HPDE6-E6E7 (cell line): Measurements from ENCODE around the gene OASL.

ENCODE experiments used
- DNase-seq: peaks from one replicate; pipeline ENCODE4 v3.0.0; 2011; ENCODE audit warnings: missing footprints; ENCODE audit errors: extremely low spot score

OASL gene

DNA sequence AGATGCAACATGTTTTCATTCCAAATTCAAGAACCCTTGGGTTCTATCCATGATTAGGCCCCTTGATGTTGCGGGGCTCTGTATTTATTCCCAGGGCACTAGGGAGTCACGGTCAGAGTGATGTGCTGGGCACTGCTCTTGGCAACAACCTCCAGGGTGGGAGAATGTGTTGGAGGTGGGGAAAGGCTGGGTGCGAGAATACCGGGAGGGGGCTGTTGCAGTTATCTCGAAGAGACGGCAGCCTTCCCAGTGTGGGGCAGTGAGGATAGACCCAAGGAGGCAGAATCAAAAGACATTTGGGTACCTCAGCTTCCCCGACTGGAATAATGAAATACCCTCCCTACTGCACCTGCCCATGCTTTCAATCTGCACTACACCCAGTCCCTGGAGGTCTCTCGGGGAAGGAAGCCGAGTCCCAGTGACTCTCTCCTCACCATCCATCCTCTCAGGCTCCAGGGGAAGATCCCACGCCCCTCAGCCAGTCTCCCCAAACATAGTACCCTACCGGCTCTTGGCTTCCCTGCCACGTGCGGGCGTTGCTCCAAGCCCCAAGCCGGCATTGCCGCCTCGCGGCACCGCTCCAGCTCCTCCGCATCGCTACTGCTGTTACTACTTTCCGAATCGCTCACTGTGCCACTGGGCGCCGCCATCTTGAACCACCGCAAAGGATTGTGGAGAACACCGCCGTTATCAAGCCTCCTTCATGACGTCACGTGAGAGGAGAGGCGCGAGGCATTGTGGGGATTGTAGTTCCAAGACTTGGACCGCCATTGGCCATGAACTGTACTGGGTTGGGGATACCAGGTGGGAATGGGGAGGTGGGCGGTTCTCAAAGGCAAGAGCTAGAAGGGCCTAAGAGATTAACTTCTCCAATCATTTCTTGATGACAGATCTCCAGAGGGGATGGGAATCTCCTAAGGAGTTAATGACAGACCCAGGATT is 22.9 kb downstream of the OASL start, which contains the start of gene C12orf43:
Gene C12orf43 (minus strand): TSS at position 663 of the 942 bp plus-strand sequence. CDS start 13 bp downstream, at position 650.
- DNase-seq: peak; percentile 83

DNA sequence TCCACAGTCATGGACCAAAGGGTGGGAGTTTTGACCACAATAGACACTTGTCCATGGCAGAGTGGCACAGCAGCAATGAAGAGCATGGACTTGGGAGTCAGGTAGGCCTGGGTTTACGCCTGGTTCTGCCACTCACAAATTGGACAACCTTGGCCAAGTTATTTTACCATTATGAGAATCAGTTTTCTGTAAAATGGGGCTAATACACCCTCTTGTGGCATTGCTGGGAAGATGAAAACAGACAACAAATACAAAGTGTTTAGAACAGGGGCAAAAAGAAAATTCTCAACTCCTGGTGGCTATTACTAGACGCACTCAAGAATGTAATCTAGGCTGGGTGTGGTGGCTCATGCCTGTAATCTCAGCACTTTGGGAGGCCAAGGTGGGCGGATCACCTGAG is 25.3 kb downstream of the OASL start:
- DNase-seq: no peak

DNA sequence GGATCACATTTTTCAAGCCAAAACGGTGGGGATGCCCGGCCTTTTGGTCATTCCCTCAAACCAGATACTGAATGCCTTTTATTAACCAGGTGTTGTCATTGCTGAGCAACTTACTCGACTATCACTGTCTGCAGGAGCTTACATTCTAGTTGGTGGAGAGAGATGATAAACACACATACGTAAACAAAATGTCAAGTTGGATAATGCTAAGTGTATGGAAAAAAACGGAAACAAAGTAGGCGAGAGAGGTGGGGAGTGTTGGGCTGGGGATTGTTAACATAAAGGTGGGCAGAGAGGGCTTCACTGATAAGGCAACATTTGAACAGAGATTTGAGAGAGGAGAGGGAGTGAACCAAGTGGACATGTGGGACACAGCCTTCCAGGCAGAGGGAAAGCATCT is 27.2 kb downstream of the OASL start:
- no peak for DNase-seq

DNA sequence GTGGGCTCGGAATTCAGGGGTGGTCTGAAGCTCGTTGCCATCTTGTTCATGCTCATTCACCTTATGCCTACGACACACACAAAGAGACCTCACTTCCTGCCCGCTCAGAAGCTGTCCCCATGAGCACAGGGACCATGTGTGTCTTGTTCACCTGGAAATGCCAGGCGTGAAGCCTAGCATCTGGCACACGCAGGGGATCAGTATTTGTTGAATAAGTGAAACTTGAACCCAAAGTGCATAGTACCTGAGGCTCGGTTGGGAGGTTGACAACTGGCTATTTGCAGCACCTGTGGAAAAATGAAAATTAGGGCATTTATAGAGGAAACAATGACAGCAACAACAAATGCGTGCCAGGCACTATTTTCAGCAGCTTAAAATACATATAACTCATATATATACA is 28.2 kb downstream of the OASL start:
- no peak for DNase-seq

DNA sequence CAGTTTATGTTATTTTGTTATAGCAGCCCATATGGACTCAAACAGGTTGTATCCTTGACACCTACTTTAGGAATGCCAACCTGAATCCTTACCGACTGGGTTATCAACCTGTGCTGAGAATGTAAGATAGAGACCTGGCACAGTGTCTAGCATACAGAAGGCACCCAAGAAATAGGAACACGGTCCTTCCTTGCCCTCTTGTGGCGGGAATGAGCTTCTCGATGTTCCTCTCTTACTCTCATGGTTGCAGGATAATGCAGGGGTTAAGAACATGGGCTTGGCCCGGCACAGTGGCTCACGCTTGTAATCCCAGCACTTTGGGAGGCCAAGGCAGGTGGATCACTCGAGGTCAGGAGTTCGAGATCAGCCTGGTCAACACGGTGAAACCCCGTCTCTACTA is 29.3 kb downstream of the OASL start:
- peak; percentile 36 for DNase-seq

DNA sequence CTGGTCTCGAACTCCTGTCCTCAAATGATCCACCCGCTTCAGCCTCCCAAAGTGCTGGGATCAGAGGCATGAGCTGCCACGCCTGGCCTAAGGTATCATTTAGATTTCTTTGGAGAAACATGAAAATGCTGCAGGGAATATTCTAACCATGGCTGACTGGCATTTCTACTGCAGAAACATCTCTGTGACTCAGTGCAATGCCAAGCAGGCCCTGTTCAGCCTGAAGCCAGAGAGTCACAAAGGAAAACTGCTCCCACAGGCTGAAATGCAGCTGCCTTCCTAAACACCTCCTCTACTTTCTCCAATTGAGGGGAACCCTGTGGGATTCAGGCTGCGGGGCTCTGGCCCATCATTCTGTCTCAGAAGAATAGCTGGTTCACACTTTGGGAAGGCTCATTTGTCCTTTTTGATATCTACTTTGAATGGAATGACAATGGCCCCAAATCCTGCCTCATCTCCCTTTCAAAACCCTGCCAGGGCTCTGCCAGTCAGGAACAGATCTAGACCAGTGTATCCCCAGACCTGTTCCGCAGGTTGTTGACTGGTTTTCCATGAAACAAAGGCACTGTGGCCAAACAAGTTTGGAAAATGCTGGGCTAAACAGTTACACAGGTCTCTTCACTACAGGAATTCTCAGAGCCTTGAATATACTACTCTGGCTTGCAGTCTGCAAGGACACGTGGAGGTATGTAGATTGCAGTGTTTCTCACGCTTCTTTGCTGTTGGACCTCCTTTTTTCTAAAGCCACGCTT is 30.5 kb downstream of the OASL start:
- no peak for DNase-seq

DNA sequence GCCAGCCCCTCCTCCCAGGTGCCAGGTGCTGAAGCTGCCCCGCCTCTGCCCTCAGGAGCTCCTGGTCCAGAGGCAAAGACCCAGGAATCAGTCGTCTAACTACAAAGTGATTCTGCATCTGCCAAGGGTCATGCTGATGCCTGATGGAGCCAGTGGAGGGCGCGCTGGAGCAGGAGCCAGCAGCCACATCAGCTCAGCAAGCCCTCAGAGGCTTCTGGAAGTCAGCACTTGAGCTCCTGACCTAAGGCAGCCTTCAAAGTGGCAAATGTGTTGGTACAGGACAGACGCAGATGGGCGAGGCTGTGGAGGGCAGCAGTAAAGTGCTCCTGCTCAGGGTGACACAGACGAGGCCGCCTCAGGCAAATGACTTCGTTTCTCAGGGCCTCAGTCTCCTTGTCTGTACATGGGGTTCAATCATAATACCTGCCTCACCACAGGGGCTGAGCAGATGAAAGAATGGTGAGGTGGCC is 33.7 kb downstream of the OASL start:
- no peak for DNase-seq

DNA sequence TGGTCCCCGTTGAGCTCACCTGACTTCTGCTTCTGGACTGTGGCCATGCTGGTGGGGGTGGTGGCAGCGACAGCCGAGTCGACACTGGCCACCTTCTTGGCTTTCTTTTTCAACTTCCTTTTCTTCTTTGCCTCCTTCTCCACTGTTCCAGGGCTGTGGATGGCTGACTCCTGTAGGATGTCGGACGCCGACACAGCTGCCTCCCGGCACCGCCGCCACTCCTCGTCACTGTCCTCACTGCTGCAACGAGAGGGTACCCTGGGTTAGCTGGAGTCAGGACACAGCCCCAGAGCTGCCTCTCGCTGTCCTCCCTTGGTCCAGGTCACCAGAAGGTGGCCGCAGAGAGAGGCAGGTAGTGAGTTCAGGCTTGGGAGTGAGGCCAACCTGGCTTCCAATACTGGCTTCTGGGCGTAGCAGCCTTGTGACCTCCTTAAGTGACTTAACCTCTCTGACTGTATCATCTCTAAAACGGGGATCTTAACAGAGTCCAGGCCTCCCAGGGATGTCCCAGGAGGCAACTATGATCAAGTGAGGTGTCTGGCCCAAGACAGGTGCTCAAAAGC is 34.7 kb downstream of the OASL start:
- DNase-seq: no peak

DNA sequence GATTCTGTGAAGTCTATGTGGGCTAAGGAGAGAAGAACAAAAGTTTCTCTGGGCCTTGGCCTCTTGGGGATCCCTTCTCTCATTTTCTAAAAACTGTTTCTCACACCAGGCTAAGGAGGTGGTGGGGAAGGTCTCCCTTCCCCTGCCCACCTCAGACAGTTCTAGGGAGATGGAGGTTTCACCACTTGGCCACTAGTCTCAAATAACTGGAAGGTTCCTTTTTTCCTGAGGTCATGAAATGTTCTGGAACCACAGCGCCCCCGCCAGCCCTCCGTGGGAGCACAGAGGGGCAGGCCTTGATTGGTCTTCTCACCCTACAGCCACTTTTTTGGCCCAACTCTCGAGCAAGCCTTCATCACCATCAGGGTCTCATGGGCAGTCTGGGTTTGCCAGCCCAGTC is 35.4 kb downstream of the OASL start:
- DNase-seq: no peak

DNA sequence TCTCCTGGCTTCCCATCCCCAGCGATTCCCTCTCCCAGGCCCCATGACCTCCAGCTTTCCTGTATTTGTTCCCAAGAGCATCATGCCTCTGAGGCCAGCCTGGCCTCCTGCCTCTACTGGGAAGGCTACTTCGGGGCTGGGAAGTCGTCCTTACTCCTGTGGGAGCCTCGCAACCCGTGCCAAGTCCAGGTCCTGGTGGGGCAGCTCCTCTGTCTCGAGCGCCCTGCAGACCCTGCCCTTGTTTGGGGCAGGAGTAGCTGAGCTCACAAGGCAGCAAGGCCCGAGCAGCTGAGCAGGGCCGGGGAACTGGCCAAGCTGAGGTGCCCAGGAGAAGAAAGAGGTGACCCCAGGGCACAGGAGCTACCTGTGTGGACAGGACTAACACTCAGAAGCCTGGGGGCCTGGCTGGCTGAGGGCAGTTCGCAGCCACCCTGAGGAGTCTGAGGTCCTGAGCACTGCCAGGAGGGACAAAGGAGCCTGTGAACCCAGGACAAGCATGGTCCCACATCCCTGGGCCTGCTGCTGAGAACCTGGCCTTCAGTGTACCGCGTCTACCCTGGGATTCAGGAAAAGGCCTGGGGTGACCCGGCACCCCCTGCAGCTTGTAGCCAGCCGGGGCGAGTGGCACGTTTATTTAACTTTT is 37.1 kb downstream of the OASL start:
- no peak for DNase-seq

DNA sequence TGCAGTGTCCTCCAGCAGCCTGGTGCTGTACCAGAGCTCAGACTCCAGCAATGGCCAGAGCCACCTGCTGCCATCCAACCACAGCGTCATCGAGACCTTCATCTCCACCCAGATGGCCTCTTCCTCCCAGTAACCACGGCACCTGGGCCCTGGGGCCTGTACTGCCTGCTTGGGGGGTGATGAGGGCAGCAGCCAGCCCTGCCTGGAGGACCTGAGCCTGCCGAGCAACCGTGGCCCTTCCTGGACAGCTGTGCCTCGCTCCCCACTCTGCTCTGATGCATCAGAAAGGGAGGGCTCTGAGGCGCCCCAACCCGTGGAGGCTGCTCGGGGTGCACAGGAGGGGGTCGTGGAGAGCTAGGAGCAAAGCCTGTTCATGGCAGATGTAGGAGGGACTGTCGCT is 38.0 kb downstream of the OASL start:
- DNase-seq: no peak

DNA sequence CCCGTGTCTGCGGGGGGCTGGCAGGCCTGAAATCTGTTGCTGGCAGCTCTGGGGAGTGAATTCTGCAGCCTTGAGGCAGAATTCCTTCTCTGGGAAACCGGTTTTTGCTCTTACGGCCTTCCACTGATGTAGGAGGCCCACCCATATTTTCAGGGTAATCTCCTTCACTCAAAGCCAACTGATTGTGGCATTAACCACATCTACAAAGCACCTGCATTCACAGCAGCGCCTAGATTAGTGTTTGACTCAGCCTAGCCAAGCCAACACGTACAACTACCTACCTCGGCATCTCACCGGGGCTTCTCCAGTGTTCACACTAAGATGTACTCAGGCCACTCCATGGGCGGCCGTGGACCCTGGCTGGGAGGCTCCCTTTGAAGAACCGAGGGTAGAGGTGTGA is 38.5 kb downstream of the OASL start:
- DNase-seq: no peak

DNA sequence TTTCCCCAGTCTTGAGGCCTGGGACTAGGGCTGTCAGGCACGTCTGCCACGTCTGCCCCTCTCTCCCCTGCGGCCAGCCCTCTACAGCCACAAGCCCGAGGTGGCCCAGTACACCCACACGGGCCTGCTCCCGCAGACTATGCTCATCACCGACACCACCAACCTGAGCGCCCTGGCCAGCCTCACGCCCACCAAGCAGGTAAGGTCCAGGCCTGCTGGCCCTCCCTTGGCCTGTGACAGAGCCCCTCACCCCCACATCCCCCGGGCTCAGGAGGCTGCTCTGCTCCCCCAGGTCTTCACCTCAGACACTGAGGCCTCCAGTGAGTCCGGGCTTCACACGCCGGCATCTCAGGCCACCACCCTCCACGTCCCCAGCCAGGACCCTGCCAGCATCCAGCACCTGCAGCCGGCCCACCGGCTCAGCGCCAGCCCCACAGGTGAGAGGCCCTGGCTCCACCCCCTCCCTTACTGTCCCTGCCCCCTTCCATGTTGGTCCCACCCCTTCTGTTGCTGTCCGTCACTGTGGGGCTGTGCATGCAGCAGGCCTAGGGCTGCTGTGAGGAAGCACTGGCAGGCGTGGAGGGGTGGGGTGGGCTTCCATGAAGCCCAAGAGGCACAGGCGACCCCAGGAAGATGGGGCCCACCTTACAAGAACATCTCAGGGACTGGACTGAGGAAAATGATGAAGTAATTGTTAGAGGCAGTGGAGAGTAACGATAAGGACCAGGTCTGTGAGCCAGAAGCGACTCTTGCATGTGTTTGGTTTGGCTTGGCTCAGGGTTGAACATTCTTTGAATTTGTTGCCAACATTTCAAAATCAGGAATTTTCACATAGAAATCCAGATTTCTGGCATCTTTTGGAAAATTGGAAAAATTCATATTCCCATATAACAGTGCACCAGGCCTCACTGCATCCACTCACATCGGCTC is 39.6 kb downstream of the OASL start:
- no peak for DNase-seq

DNA sequence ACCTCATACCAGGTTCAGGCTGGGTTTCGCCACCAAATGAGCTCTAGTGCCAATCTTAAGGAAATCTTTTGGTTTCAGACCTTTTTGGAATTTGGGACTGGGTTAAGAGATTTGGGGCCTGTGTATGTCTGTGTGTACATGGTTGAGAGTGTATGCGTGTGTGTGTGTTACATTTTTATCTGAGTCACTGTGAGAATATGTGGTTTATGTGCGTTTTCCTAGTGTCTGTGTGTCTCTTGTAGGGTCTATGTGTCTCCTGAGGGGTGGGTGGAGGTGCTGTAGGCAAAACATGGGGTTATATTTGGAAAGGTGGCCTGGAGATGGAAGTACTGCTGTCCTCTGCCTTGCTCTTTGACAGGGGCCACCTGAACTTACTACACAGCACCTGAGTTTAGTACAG is 40.6 kb downstream of the OASL start:
- no peak for DNase-seq

DNA sequence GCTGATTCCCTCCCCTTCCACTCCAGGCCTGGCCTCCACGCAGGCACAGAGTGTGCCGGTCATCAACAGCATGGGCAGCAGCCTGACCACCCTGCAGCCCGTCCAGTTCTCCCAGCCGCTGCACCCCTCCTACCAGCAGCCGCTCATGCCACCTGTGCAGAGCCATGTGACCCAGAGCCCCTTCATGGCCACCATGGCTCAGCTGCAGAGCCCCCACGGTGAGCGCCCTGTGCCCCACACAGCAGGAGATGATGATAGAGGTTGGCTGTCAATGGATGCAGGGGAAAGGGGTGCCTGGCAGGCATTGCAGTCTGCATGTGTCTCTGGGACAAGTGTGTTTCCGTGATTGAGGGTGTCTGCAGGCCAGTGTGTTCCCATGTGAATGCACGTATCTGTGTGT is 41.6 kb downstream of the OASL start:
- DNase-seq: no peak

DNA sequence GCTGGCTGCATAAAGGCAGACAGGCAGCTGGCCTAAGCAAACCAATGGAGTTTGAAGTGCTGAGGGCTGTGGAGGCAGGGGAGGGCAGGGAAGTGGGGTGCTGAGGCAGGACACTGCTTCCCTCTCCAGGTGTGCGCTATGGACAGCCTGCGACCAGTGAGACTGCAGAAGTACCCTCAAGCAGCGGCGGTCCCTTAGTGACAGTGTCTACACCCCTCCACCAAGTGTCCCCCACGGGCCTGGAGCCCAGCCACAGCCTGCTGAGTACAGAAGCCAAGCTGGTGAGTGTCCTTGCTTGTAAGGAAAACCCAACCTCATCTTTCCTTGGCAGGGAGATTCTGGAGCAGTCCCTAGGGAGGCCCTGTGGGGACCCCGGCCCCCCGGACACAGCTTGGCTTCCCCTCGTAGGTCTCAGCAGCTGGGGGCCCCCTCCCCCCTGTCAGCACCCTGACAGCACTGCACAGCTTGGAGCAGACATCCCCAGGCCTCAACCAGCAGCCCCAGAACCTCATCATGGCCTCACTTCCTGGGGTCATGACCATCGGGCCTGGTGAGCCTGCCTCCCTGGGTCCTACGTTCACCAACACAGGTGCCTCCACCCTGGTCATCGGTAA is 42.8 kb downstream of the OASL start:
- DNase-seq: no peak

DNA sequence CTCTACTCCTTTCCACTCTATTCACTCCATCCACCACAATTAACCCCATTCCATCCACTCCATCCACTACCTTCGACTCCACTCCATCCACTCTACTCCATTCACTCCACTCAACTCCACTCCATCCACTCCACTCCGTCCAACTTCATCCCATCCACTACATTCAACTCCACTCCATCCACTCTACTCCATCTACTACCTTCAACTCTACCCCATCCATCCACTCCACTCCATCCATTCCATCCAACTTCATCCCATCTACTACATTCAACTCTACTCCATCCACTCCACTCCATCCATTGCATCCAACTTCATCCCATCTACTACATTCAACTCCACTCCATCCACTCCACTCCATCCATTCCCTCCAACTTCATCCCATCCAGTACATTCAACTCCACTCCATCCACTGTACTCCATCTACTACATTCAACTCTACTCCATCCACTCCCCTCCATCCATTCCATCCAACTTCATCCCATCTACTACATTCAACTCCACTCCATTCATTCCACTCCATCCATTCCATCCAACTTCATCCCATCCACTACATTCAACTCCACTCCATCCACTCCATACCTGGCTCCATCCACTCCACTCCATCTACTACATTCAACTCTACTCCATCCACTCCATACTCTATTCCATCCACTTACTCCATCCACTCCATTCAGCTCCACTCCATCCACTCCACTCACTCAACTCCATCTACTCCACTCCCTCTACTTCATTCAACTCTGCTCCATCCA is 44.3 kb downstream of the OASL start:
- DNase-seq: no peak

DNA sequence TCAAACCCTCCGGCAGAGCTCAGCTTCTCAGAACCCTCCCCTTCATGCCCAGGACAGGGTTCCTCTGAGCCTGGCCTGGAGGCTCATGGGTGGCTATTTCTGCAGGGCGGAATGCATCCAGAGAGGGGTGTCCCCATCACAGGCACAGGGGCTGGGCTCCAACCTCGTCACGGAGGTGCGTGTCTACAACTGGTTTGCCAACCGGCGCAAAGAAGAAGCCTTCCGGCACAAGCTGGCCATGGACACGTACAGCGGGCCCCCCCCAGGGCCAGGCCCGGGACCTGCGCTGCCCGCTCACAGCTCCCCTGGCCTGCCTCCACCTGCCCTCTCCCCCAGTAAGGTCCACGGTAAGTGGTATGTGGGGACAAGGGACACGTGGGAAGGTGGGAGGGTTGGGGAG is 45.0 kb downstream of the OASL start:
- no peak for DNase-seq

DNA sequence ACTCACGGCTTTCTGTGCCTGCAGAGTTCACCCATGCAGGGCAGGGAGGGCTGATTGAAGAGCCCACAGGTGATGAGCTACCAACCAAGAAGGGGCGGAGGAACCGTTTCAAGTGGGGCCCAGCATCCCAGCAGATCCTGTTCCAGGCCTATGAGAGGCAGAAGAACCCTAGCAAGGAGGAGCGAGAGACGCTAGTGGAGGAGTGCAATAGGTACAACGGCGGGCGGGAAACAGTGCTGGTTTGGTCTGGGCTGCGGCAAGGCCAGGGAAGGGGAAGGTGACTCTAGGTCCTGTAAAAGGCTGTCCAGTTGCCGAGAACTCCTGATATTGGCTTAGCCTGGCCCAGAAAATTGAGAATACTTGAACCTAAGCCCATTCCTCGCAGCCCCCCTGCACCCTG is 45.5 kb downstream of the OASL start:
- no peak for DNase-seq

DNA sequence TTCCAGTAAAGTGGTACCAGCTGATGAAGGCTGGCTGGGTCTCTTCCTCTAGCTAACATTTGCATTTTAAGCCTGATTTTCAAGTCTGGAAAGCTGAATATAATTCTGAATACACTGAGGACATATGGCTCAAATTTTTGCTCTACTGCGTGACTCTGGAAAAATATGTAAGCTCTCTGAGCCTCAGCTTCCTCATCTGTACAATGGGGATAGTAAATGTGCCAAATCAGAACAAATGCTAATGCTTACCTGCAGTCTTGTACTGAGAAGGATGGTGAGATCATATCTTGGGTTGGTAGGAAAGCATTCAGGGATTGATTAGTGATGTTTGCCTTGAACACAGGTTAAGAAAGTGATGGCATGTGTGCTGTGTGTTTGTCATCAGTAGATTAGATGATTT is 46.1 kb downstream of the OASL start:
- no peak for DNase-seq
